A549 (cell line): Measurements from ENCODE around the gene SLC16A9.

Experiments
- BHLHE40 ChIP-seq: IDR thresholded peaks from 2 replicates; pipeline ENCODE4 v1.6.1; 2012; ENCODE audit warnings: low read depth, low read length, inconsistent platforms
- CEBPB ChIP-seq, 2 experiments: fragments of >200 bp in 1 of 2; sonication (Bioruptor Twin) in 1 of 2; formaldehyde crosslinking in 1 of 2; IDR thresholded peaks; 2 replicates each; pipeline ENCODE4 v1.6.1; 2012 to 2016
- CTCF ChIP-seq: fragments of >200 bp; sonication (Bioruptor Twin); formaldehyde crosslinking; IDR thresholded peaks from 3 replicates; pipeline ENCODE4 v1.5.1; 2016
- EHF ChIP-seq: fragments of 250-450 bp; sonication (Bioruptor Pico); IDR thresholded peaks from 2 replicates; pipeline ENCODE4 v1.5.0; 2020; ENCODE audit warnings: mild to moderate bottlenecking
- EHMT2 ChIP-seq: fragments of 200-600 bp; sonication (generic); IDR thresholded peaks from 2 replicates; pipeline ENCODE4 v1.6.1; 2016; ENCODE audit warnings: antibody characterized with exemption, low read depth, mild to moderate bottlenecking, moderate library complexity
- HDAC2 ChIP-seq: fragments of 200-600 bp; sonication (generic); IDR thresholded peaks from 2 replicates; pipeline ENCODE4 v1.6.1; 2016
- KDM5A ChIP-seq: fragments of 200-600 bp; sonication (generic); IDR thresholded peaks from 2 replicates; pipeline ENCODE4 v1.6.1; 2016; ENCODE audit warnings: antibody characterized with exemption, mild to moderate bottlenecking
- MAFK ChIP-seq: fragments of 450-650 bp; IDR thresholded peaks from 2 replicates; pipeline ENCODE4 v1.6.1; 2014; ENCODE audit not compliant: partially characterized antibody
- MAX ChIP-seq: IDR thresholded peaks from 2 replicates; pipeline ENCODE4 v1.6.1; 2012
- MAZ ChIP-seq: fragments of 150-350 bp; IDR thresholded peaks from 2 replicates; pipeline ENCODE4 v1.6.1; 2014; ENCODE audit warnings: antibody characterized with exemption, low read depth, low read length, borderline replicate concordance
- NFE2L2 ChIP-seq: fragments of 150-350 bp; conservative IDR thresholded peaks from 2 replicates; pipeline ENCODE4 v1.6.1; 2014; ENCODE audit warnings: low read length
- NPAS2 ChIP-seq: fragments of 250-450 bp; sonication (Bioruptor Pico); IDR thresholded peaks from 2 replicates; pipeline ENCODE4 v1.8.0; 2022; ENCODE audit warnings: mild to moderate bottlenecking, moderate library complexity, borderline replicate concordance
- POLR2A ChIP-seq: IDR thresholded peaks from 2 replicates; pipeline ENCODE4 v1.6.1; 2012; ENCODE audit warnings: mild to moderate bottlenecking, low read length
- TF ChIP-seq, protein P1 (sequence below): fragments of 200-600 bp; sonication (generic); IDR thresholded peaks from 2 replicates; pipeline ENCODE4 v1.6.1; 2016; ENCODE audit warnings: antibody characterized with exemption, mild to moderate bottlenecking, moderate library complexity

GRCh38 chr10:59628965-59629364 is 80.7 kb downstream of the SLC16A9 start:
- TF ChIP-seq MAX, result no peak
- TF ChIP-seq CTCF, result no peak
- no peak for TF ChIP-seq POLR2A
- TF ChIP-seq EHF (CRISPR knock-in tag), result no peak
- no peak for TF ChIP-seq MAFK
- no peak for TF ChIP-seq EHMT2
- no peak for TF ChIP-seq MAZ
- TF ChIP-seq HDAC2, result no peak
- TF ChIP-seq, protein P1, sequence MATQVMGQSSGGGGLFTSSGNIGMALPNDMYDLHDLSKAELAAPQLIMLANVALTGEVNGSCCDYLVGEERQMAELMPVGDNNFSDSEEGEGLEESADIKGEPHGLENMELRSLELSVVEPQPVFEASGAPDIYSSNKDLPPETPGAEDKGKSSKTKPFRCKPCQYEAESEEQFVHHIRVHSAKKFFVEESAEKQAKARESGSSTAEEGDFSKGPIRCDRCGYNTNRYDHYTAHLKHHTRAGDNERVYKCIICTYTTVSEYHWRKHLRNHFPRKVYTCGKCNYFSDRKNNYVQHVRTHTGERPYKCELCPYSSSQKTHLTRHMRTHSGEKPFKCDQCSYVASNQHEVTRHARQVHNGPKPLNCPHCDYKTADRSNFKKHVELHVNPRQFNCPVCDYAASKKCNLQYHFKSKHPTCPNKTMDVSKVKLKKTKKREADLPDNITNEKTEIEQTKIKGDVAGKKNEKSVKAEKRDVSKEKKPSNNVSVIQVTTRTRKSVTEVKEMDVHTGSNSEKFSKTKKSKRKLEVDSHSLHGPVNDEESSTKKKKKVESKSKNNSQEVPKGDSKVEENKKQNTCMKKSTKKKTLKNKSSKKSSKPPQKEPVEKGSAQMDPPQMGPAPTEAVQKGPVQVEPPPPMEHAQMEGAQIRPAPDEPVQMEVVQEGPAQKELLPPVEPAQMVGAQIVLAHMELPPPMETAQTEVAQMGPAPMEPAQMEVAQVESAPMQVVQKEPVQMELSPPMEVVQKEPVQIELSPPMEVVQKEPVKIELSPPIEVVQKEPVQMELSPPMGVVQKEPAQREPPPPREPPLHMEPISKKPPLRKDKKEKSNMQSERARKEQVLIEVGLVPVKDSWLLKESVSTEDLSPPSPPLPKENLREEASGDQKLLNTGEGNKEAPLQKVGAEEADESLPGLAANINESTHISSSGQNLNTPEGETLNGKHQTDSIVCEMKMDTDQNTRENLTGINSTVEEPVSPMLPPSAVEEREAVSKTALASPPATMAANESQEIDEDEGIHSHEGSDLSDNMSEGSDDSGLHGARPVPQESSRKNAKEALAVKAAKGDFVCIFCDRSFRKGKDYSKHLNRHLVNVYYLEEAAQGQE, result no peak
- no peak for TF ChIP-seq BHLHE40
- no peak for TF ChIP-seq KDM5A
- TF ChIP-seq NFE2L2, result no peak
- no peak for TF ChIP-seq NPAS2
- TF ChIP-seq CEBPB (IDR thresholded peaks at IDR 0.05), result no peak
